Measurements from ENCODE around the gene NOS3.

Gene NOS3

GRCh38 chr7:150990416-150991186, at the start of gene NOS3:
TSS of gene NOS3 (plus strand) at chr7:150991017. CDS start at chr7:150993804, 2,787 bp downstream.
- H3K27ac ChIP-seq (ENCODE audit: low read length) = no peak within 1 kb of the TSS

GRCh38 chr7:150941351-150942000, 49.3 kb upstream of the NOS3 start:
- H3K4me3 ChIP-seq (ENCODE audit: low read length) = no peak overlapping the region
- H3K27ac ChIP-seq (ENCODE audit: low read length) = no peak overlapping the region
- H3K27me3 ChIP-seq (ENCODE audit: control insufficient read depth, insufficient read depth, low read length) = no peaks in the 10 kb centered on the region
- no peaks in the 10 kb centered on the region for H3K36me3 ChIP-seq (ENCODE audit: control insufficient read depth, low read depth, low read length)
- H3K4me1 ChIP-seq (ENCODE audit: control insufficient read depth, low read depth, low read length) = no peaks in the 10 kb centered on the region
- H3K9ac ChIP-seq (ENCODE audit: low read length) = no peak overlapping the region
- no peaks in the 10 kb centered on the region for H3K9me3 ChIP-seq (ENCODE audit: control insufficient read depth, low read depth, low read length)

More at GRCh38 chr7:150990416-150991186, at the start of gene NOS3:
- Histone ChIP-seq H3K27me3 (ENCODE audit: control insufficient read depth, insufficient read depth, low read length) (no peaks in the 10 kb centered on the region), H3K4me1 (ENCODE audit: control insufficient read depth, low read depth, low read length) (peaks cover 12% of the 10 kb centered on the region), H3K36me3 (ENCODE audit: control insufficient read depth, low read depth, low read length) (no peaks in the 10 kb centered on the region), H3K4me3 (ENCODE audit: low read length) (no peak within 1 kb of the TSS), H3K9ac (ENCODE audit: low read length) (no peak within 1 kb of the TSS), H3K9me3 (ENCODE audit: control insufficient read depth, low read depth, low read length) (no peaks in the 10 kb centered on the region)

- Histone ChIP-seq H3K9ac (ENCODE audit: low read length) (no peak overlapping the region), H3K4me3 (ENCODE audit: low read length) (no peak overlapping the region), H3K27ac (ENCODE audit: low read length) (no peak overlapping the region), H3K27me3 (ENCODE audit: control insufficient read depth, insufficient read depth, low read length) (no peaks in the 10 kb centered on the region), H3K4me1 (ENCODE audit: control insufficient read depth, low read depth, low read length) (no peaks in the 10 kb centered on the region), H3K9me3 (ENCODE audit: control insufficient read depth, low read depth, low read length) (no peaks in the 10 kb centered on the region), H3K36me3 (ENCODE audit: control insufficient read depth, low read depth, low read length) (no peaks in the 10 kb centered on the region)
These were observed 48.7 kb upstream of the NOS3 start for GRCh38 chr7:150942001-150942590.

GRCh38 chr7:150942591-150943452, 48.0 kb upstream of the NOS3 start:
- H3K9ac ChIP-seq (ENCODE audit: low read length) = no peak overlapping the region
- H3K36me3 ChIP-seq (ENCODE audit: control insufficient read depth, low read depth, low read length) = no peaks in the 10 kb centered on the region
- no peaks in the 10 kb centered on the region for H3K27me3 ChIP-seq (ENCODE audit: control insufficient read depth, insufficient read depth, low read length)
- H3K4me1 ChIP-seq (ENCODE audit: control insufficient read depth, low read depth, low read length) = peaks cover 2% of the 10 kb centered on the region
- H3K27ac ChIP-seq (ENCODE audit: low read length) = no peak overlapping the region
- H3K4me3 ChIP-seq (ENCODE audit: low read length) = no peak overlapping the region
- no peaks in the 10 kb centered on the region for H3K9me3 ChIP-seq (ENCODE audit: control insufficient read depth, low read depth, low read length)

GRCh38 chr7:150943453-150943814, 47.4 kb upstream of the NOS3 start:
- Histone ChIP-seq H3K4me1 (ENCODE audit: control insufficient read depth, low read depth, low read length) (peaks cover 7% of the 10 kb centered on the region), H3K9ac (ENCODE audit: low read length) (no peak overlapping the region), H3K27me3 (ENCODE audit: control insufficient read depth, insufficient read depth, low read length) (peaks cover under 1% of the 10 kb centered on the region), H3K36me3 (ENCODE audit: control insufficient read depth, low read depth, low read length) (no peaks in the 10 kb centered on the region), H3K4me3 (ENCODE audit: low read length) (no peak overlapping the region), H3K27ac (ENCODE audit: low read length) (no peak overlapping the region), H3K9me3 (ENCODE audit: control insufficient read depth, low read depth, low read length) (no peaks in the 10 kb centered on the region)

GRCh38 chr7:150944066-150945042, 46.5 kb upstream of the NOS3 start:
- Histone ChIP-seq H3K9ac (ENCODE audit: low read length) (no peak overlapping the region), H3K4me1 (ENCODE audit: control insufficient read depth, low read depth, low read length) (peaks cover 14% of the 10 kb centered on the region), H3K9me3 (ENCODE audit: control insufficient read depth, low read depth, low read length) (no peaks in the 10 kb centered on the region), H3K27me3 (ENCODE audit: control insufficient read depth, insufficient read depth, low read length) (peaks cover 7% of the 10 kb centered on the region), H3K4me3 (ENCODE audit: low read length) (no peak overlapping the region), H3K27ac (ENCODE audit: low read length) (no peak overlapping the region), H3K36me3 (ENCODE audit: control insufficient read depth, low read depth, low read length) (no peaks in the 10 kb centered on the region)

GRCh38 chr7:150945171-150945852, 45.5 kb upstream of the NOS3 start:
- Histone ChIP-seq H3K4me1 (ENCODE audit: control insufficient read depth, low read depth, low read length) (peaks cover 20% of the 10 kb centered on the region), H3K27ac (ENCODE audit: low read length) (no peak overlapping the region), H3K4me3 (ENCODE audit: low read length) (no peak overlapping the region), H3K9me3 (ENCODE audit: control insufficient read depth, low read depth, low read length) (no peaks in the 10 kb centered on the region), H3K36me3 (ENCODE audit: control insufficient read depth, low read depth, low read length) (no peaks in the 10 kb centered on the region), H3K9ac (ENCODE audit: low read length) (no peak overlapping the region), H3K27me3 (ENCODE audit: control insufficient read depth, insufficient read depth, low read length) (peaks cover 7% of the 10 kb centered on the region)

GRCh38 chr7:150945853-150946420, 44.9 kb upstream of the NOS3 start:
- H3K27ac ChIP-seq (ENCODE audit: low read length) = no peak overlapping the region
- H3K9ac ChIP-seq (ENCODE audit: low read length) = no peak overlapping the region
- no peaks in the 10 kb centered on the region for H3K9me3 ChIP-seq (ENCODE audit: control insufficient read depth, low read depth, low read length)
- peaks cover 7% of the 10 kb centered on the region for H3K27me3 ChIP-seq (ENCODE audit: control insufficient read depth, insufficient read depth, low read length)
- no peak overlapping the region for H3K4me3 ChIP-seq (ENCODE audit: low read length)
- peaks cover 20% of the 10 kb centered on the region for H3K4me1 ChIP-seq (ENCODE audit: control insufficient read depth, low read depth, low read length)
- no peaks in the 10 kb centered on the region for H3K36me3 ChIP-seq (ENCODE audit: control insufficient read depth, low read depth, low read length)

GRCh38 chr7:150946421-150947240, 44.2 kb upstream of the NOS3 start:
- H3K4me3 ChIP-seq (ENCODE audit: low read length) = no peak overlapping the region
- peaks cover 20% of the 10 kb centered on the region for H3K4me1 ChIP-seq (ENCODE audit: control insufficient read depth, low read depth, low read length)
- H3K36me3 ChIP-seq (ENCODE audit: control insufficient read depth, low read depth, low read length) = no peaks in the 10 kb centered on the region
- no peak overlapping the region for H3K27ac ChIP-seq (ENCODE audit: low read length)
- H3K9ac ChIP-seq (ENCODE audit: low read length) = no peak overlapping the region
- no peaks in the 10 kb centered on the region for H3K9me3 ChIP-seq (ENCODE audit: control insufficient read depth, low read depth, low read length)
- H3K27me3 ChIP-seq (ENCODE audit: control insufficient read depth, insufficient read depth, low read length) = peaks cover 7% of the 10 kb centered on the region

Measured in iPS-18a (cell line).